Kidney (tissue), 14 donors: ENCODE results near the gene ZNF30. TPM values are rescaled to one million over a fixed set of nuclear protein-coding genes. Genes with fewer than 3 reads are reported as not detected.

Experiments
- DNase-seq, 5 donors: peaks; one replicate each; pipeline ENCODE4 v3.0.0-alpha.2; 2013 to 2020
- FAIRE-seq: peaks from 2 replicates; lab custom pipeline; 2012; peaks lifted over from hg19 to GRCh38; lab: Jason Lieb, UNC
- H3K27ac ChIP-seq, 2 donors: one replicate each; pipeline ENCODE4 v1.7.0; 2013; ENCODE audit warnings: low read depth in 2 of 2, low read length in 2 of 2, inconsistent platforms in 1 of 2
- H3K27me3 ChIP-seq: one replicate; pipeline ENCODE4 v1.7.1; 2013; ENCODE audit warnings: low read length, inconsistent platforms; ENCODE audit not compliant: control insufficient read depth, insufficient read depth
- H3K36me3 ChIP-seq, 3 donors: one replicate each; pipeline versions ENCODE4 v1.7.0 to v1.7.1; 2013; ENCODE audit warnings: low read length in 3 of 3, control low read depth in 1 of 3, inconsistent platforms in 1 of 3; ENCODE audit not compliant: insufficient read depth in 3 of 3, control insufficient read depth in 2 of 3
- H3K4me1 ChIP-seq, 3 donors: one replicate each; pipeline versions ENCODE4 v1.7.0 to v1.7.1; 2013; ENCODE audit warnings: low read length in 3 of 3, inconsistent platforms in 1 of 3, low read depth in 1 of 3; ENCODE audit not compliant: control insufficient read depth in 2 of 3, insufficient read depth in 2 of 3
- H3K4me3 ChIP-seq, 3 donors: one replicate each; pipeline versions ENCODE4 v1.7.0 to v1.8.1; 2013; ENCODE audit warnings: low read length in 3 of 3, control low read depth in 1 of 3, inconsistent platforms in 1 of 3
- H3K9ac ChIP-seq, 3 donors: one replicate each; pipeline versions ENCODE4 v1.7.0 to v1.7.1; 2013; ENCODE audit warnings: low read length in 3 of 3, control low read depth in 1 of 3, inconsistent platforms in 1 of 3
- H3K9me3 ChIP-seq, 3 donors: one replicate each; pipeline versions ENCODE4 v1.7.0 to v1.7.1; 2013; ENCODE audit warnings: low read length in 3 of 3, control low read depth in 1 of 3, inconsistent platforms in 1 of 3; ENCODE audit not compliant: control insufficient read depth in 2 of 3, insufficient read depth in 1 of 3
- intact Hi-C: fragments of 100-400 bp; cut with DNase I; formaldehyde crosslinking; loops from one replicate; pipeline ENCODE4 v1.11.1; 2022
- polyA plus RNA-seq: library from polyadenylated mRNA; stranded (reverse); fragments of 350-450 nt; fragmentation: Illumina TruSeq; extraction: RNeasy Lipid Tissue Mini Kit (QIAGEN cat#74804); gene quantifications from one replicate; pipeline ENCODE4 v1.2.3, GENCODE V29; 2014; ENCODE audit warnings: low read depth, low replicate concordance; ENCODE audit not compliant: insufficient read depth
- total RNA-seq: library from RNA; stranded (reverse); fragmentation: NEBNext Ultra II Directional; extraction: Animal tissue kit (Norgen Biotek cat#: 25700); gene quantifications from one replicate; pipeline ENCODE4 v1.2.1, GENCODE V29; 2021
- TF ChIP-seq, protein P1 (sequence below): IDR thresholded peaks from 3 replicates; pipeline ENCODE4 v1.5.1; 2012; ENCODE audit warnings: mild to moderate bottlenecking, moderate library complexity, borderline replicate concordance; ENCODE audit not compliant: insufficient read depth; ENCODE audit errors: extremely low read depth
- donor health status: control.
- donor health status: control.
- donor health status: control.
- donor health status: control.
- donor health status: control.
- donor health status: DM: yes; HTN: yes; CAD: no.
- donor health status: Normal renal cell carcinoma (clear cell type).

ZNF30 gene
- total and polyA plus RNA-seq, 2 donors from 2014 or later: 3.1 to 3.5 TPM

- TF ChIP-seq, protein P1, sequence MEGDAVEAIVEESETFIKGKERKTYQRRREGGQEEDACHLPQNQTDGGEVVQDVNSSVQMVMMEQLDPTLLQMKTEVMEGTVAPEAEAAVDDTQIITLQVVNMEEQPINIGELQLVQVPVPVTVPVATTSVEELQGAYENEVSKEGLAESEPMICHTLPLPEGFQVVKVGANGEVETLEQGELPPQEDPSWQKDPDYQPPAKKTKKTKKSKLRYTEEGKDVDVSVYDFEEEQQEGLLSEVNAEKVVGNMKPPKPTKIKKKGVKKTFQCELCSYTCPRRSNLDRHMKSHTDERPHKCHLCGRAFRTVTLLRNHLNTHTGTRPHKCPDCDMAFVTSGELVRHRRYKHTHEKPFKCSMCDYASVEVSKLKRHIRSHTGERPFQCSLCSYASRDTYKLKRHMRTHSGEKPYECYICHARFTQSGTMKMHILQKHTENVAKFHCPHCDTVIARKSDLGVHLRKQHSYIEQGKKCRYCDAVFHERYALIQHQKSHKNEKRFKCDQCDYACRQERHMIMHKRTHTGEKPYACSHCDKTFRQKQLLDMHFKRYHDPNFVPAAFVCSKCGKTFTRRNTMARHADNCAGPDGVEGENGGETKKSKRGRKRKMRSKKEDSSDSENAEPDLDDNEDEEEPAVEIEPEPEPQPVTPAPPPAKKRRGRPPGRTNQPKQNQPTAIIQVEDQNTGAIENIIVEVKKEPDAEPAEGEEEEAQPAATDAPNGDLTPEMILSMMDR: no peak
- FAIRE-seq (no peak), DNase-seq (peak in 4 of 5 donors; percentile 28 to 76 (median 54))
- no peaks in the 10 kb centered on the region for H3K36me3 ChIP-seq
- H3K4me1 ChIP-seq: no peaks in the 10 kb centered on the region
- no peak overlapping the region for H3K9ac ChIP-seq
- H3K27ac ChIP-seq: peak overlapping the region; percentile 45 to 49
- intact Hi-C loops: no loop called here
- no peak overlapping the region for H3K4me3 ChIP-seq
- H3K9me3 ChIP-seq: no peaks in the 10 kb centered on the region
- H3K27me3 ChIP-seq: no peaks in the 10 kb centered on the region
These were observed 58.7 kb downstream of the ZNF30 start for GRCh38 chr19:34985249-34986022.

GRCh38 chr19:34988119-34988518, 61.4 kb downstream of the ZNF30 start:
- no peak for FAIRE-seq
- intact Hi-C loops: no loop called here
- no peaks in the 10 kb centered on the region for H3K36me3 ChIP-seq
- H3K27me3 ChIP-seq: no peaks in the 10 kb centered on the region
- H3K4me1 ChIP-seq: no peaks in the 10 kb centered on the region
- TF ChIP-seq, protein P1: no peak
- no peak overlapping the region for H3K9ac ChIP-seq
- H3K9me3 ChIP-seq: no peaks in the 10 kb centered on the region
- H3K4me3 ChIP-seq: no peak overlapping the region
- peak in 1 of 5 donors; percentile 1 for DNase-seq
- H3K27ac ChIP-seq: no peak overlapping the region

- intact Hi-C loops: no loop called here
- no peak for FAIRE-seq
- Histone ChIP-seq H3K9ac (no peak overlapping the region), H3K4me1 (peaks cover 0 to 4% (median under 1%) of the 10 kb centered on the region in 3 donors), H3K4me3 (no peak overlapping the region), H3K27ac (no peak overlapping the region), H3K9me3 (no peaks in the 10 kb centered on the region), H3K36me3 (no peaks in the 10 kb centered on the region), H3K27me3 (no peaks in the 10 kb centered on the region)
- TF ChIP-seq, protein P1: no peak
- peak in 1 of 5 donors; percentile 1 for DNase-seq
These were observed 62.6 kb downstream of the ZNF30 start for GRCh38 chr19:34989298-34989697.
